SH-SY5Y (cell line): ENCODE measurements around the gene SNTG2.

Experiments
- GATA2 ChIP-seq: IDR thresholded peaks from 2 replicates; pipeline ENCODE4 v1.6.1; 2011; ENCODE audit warnings: mild to moderate bottlenecking, low read depth, low read length
- GATA3 ChIP-seq: IDR thresholded peaks from 2 replicates; pipeline ENCODE4 v1.6.1; 2011; ENCODE audit warnings: low read depth, mild to moderate bottlenecking, low read length, moderate library complexity

GRCh38 chr2:1069847-1070246, 119.2 kb downstream of the SNTG2 start:
- no peak for TF ChIP-seq GATA3
- no peak for TF ChIP-seq GATA2
